Peyer's patch (tissue), 4 donors: ENCODE data around the gene C1orf105.

ENCODE experiments used
- POLR2A ChIP-seq, 2 donors: fragments of 450-650 bp; IDR thresholded peaks; one replicate each; pipeline ENCODE4 v1.5.1; 2017; ENCODE audit warnings: antibody characterized with exemption in 2 of 2, mild to moderate bottlenecking in 2 of 2, moderate library complexity in 2 of 2
- TF ChIP-seq, protein P1 (sequence below), 6 experiments: fragments of 450-650 bp in 4 of 6; fragments of 200-600 bp in 2 of 6; sonication (generic) in 1 of 6; IDR thresholded peaks; one replicate each; pipeline ENCODE4 v1.5.1; 2017 to 2019; ENCODE audit warnings: antibody characterized with exemption in 6 of 6, mild to moderate bottlenecking in 3 of 6, moderate library complexity in 1 of 6

DNA sequence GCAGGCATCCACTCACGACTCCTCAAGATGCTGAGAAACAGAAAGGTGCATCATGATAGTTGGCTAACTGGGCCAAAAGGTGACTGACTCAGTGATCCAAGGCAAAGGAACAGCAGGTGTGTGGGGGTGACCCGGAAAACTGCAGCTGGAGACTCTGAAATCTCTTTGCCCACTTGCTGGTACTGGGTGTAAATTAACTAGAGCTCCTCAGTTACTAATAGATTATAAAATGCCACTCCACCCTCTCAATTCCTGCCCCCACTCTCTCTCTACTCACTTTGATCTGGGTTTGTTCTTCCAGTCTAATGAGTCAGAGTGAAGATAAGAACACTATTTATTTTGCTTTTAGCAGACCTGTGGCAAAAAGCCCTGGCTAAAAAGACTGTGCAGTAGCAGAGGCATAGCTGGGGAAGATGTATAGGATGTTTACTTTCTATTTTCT lies 30.5 kb downstream of the C1orf105 start:
- TF ChIP-seq, protein P1, sequence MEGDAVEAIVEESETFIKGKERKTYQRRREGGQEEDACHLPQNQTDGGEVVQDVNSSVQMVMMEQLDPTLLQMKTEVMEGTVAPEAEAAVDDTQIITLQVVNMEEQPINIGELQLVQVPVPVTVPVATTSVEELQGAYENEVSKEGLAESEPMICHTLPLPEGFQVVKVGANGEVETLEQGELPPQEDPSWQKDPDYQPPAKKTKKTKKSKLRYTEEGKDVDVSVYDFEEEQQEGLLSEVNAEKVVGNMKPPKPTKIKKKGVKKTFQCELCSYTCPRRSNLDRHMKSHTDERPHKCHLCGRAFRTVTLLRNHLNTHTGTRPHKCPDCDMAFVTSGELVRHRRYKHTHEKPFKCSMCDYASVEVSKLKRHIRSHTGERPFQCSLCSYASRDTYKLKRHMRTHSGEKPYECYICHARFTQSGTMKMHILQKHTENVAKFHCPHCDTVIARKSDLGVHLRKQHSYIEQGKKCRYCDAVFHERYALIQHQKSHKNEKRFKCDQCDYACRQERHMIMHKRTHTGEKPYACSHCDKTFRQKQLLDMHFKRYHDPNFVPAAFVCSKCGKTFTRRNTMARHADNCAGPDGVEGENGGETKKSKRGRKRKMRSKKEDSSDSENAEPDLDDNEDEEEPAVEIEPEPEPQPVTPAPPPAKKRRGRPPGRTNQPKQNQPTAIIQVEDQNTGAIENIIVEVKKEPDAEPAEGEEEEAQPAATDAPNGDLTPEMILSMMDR (IDR thresholded peaks at IDR 0.05), result no peak
- no peak for TF ChIP-seq POLR2A (IDR thresholded peaks at IDR 0.05)
